ENCODE results near the gene FBLN1.

Gene FBLN1

GRCh38 chr22:45628515-45628914, 125.8 kb downstream of the FBLN1 start:
- DNase-seq (ENCODE audit: low spot score) = no peak
- in situ Hi-C loops (cut with MboI; ENCODE audit: low sequenced_read_pairs, unreplicated experiment) = loop anchor here (25.0 kb wide), 1 partner anchor 484 kb away; no protein-coding TSS in a partner anchor

GRCh38 chr22:45629469-45630089, 126.9 kb downstream of the FBLN1 start:
- no peak for TF ChIP-seq CTCF (IDR thresholded peaks at IDR 0.05; ENCODE audit: borderline replicate concordance, control extremely low read depth, extremely low read depth, insufficient read depth, missing control alignments)
- DNase-seq (ENCODE audit: low spot score) = no peak
- in situ Hi-C loops (cut with MboI; ENCODE audit: low sequenced_read_pairs, unreplicated experiment) = loop anchor here (25.0 kb wide), 1 partner anchor 483 kb away; no protein-coding TSS in a partner anchor

More at GRCh38 chr22:45628515-45628914, 125.8 kb downstream of the FBLN1 start:
- no peak for TF ChIP-seq CTCF (IDR thresholded peaks at IDR 0.05; ENCODE audit: borderline replicate concordance, control extremely low read depth, extremely low read depth, insufficient read depth, missing control alignments)

GRCh38 chr22:45630436-45630835, 127.8 kb downstream of the FBLN1 start:
- TF ChIP-seq CTCF (IDR thresholded peaks at IDR 0.05; ENCODE audit: borderline replicate concordance, control extremely low read depth, extremely low read depth, insufficient read depth, missing control alignments) = no peak
- in situ Hi-C loops (cut with MboI; ENCODE audit: low sequenced_read_pairs, unreplicated experiment) = loop anchor here (25.0 kb wide), 1 partner anchor 482 kb away; no protein-coding TSS in a partner anchor

GRCh38 chr22:45631140-45631840, 128.6 kb downstream of the FBLN1 start:
- in situ Hi-C loops (cut with MboI; ENCODE audit: low sequenced_read_pairs, unreplicated experiment) = loop anchor here (25.0 kb wide), 1 partner anchor 481 kb away; no protein-coding TSS in a partner anchor
- no peak for DNase-seq (ENCODE audit: low spot score)
- TF ChIP-seq CTCF (IDR thresholded peaks at IDR 0.05; ENCODE audit: borderline replicate concordance, control extremely low read depth, extremely low read depth, insufficient read depth, missing control alignments) = no peak

More at GRCh38 chr22:45630436-45630835, 127.8 kb downstream of the FBLN1 start:
- no peak for DNase-seq (ENCODE audit: low spot score)

- no peak for DNase-seq (ENCODE audit: low spot score)
- in situ Hi-C loops (cut with MboI; ENCODE audit: low sequenced_read_pairs, unreplicated experiment) = loop anchor here (25.0 kb wide), 1 partner anchor 480 kb away; no protein-coding TSS in a partner anchor
- no peak for TF ChIP-seq CTCF (IDR thresholded peaks at IDR 0.05; ENCODE audit: borderline replicate concordance, control extremely low read depth, extremely low read depth, insufficient read depth, missing control alignments)
Measured at GRCh38 chr22:45631841-45632238, 129.2 kb downstream of the FBLN1 start.

GRCh38 chr22:45632791-45633515, 130.3 kb downstream of the FBLN1 start:
- DNase-seq (ENCODE audit: low spot score) = no peak
- in situ Hi-C loops (cut with MboI; ENCODE audit: low sequenced_read_pairs, unreplicated experiment) = loop anchor here (25.0 kb wide), 1 partner anchor 479 kb away; no protein-coding TSS in a partner anchor
- TF ChIP-seq CTCF (IDR thresholded peaks at IDR 0.05; ENCODE audit: borderline replicate concordance, control extremely low read depth, extremely low read depth, insufficient read depth, missing control alignments) = no peak
